Activated CD8-positive, alpha-beta memory T cell treated with anti-CD3 and anti-CD28 coated beads, Interleukin-2, amount 50 U/mL, for 4 hours (primary cell): ENCODE results near the gene TTC28.

ENCODE experiments used
- DNase-seq: peaks from one replicate; pipeline ENCODE4 v3.0.0-alpha.2; 2020

Gene TTC28

DNA sequence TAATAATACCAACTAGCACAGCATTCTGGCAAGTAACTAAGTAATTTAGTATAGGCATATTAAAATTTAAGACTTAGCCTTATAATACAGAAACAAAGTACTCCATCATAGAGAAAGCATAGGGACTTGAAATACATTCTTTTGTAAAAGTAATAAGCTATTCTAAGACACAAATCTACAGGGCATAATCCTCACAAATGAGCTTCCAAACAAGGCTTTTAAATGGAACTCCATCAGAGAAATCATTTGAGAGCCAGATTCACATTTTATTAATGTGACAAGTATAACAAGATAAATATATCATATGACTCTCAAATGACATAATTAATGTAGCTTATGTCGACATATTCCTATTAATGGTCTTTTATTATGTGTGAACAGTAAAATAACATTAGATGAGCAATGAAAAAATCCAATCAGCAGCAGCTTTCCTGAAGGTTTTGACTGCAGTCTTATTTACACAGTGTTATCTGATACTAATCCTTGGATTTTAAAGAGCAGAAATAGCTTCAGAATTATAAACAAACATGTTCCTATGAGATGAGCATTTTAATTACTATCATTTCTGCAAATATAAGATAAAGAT, 241.4 kb downstream of the TTC28 start:
- DNase-seq: no peak

DNA sequence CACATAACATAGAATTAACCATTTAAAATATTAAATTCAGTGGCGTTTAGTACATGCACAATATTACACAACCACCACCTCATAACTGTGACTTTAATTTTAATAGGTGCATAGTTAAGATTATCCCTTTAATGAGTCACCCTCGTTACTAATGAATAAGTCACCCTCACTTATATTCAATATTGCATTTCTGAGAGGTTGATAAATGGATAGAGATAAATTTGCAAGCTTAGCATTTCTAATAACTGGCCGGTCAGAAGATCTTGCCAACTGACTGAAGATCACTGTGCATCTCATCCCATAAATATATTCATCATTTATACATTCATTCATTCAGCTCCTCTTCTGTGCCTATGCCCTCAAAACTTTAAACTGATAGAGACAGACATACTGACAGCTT, 243.7 kb downstream of the TTC28 start:
- DNase-seq: no peak

DNA sequence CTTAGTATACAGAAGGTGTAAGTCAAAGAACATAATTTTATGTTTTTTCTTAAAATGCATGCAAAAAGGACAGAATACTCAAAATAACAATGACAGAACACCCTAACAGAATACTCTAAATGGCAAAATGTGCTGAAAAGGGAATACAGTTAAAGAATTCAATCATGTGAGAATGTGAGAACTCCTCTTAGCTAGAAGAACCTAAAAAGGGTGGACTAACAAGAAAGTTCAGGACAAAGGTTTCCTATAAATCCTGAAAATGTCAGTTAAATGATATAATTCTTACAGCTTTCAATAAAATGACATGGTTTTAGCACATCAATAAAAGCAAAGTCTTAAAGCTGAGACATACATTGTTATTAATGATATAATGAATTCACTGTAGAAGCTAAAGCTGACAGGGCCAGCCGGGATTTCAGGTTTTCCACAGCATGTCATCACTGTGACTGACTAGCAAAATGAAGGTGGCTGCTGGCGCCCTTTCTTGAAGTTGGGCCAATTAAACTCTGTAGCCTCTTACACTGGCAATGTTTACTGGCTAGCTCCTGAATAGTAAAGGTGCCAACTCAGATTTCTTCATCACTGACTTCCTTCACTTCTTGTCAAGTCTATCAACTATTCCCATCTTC, 244.4 kb downstream of the TTC28 start:
- no peak for DNase-seq

DNA sequence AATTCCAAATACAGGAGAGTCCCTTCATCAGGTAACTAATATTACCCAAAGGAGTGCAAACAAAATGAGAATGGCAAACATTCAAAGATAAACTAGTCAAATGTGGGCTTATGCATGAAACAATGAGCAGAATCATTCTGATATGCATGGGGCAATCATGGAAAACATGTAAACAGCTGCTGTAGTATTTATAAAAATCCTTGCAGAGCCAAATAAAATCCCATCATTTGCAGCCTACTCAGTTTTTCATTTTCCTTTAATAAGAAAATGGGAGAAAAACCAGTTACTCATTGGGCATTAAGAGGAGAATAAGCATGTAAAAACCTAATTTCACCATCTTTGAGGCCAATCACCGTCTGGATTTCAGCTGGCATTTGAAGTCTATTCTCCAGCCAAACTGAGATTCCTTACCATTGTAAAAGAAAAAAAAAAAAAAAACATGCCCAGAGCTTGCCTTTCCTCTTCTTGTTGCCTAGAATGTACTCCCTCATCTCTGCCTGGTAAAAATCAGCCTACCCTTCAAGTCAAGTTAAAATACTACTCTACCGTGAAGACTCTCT, 249.1 kb downstream of the TTC28 start:
- DNase-seq: no peak

DNA sequence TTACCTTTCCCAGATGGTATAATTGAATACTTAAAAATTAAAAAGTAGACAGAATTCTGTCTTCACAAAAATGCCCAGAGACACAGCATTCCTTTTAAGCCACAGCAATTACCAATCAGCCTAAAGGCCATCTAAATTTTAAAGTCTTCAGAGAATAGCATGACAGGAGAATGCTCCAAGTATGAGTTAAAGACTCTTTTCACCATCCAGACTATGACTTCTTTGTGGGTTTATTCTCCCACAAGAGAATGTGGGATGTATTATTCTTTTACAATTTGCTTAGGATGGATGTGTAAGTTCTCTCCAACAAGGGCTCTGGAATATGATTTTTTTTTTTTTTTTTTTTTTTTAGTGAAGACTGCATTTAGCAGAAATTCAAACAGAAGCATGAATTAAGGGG, 249.9 kb downstream of the TTC28 start:
- no peak for DNase-seq

DNA sequence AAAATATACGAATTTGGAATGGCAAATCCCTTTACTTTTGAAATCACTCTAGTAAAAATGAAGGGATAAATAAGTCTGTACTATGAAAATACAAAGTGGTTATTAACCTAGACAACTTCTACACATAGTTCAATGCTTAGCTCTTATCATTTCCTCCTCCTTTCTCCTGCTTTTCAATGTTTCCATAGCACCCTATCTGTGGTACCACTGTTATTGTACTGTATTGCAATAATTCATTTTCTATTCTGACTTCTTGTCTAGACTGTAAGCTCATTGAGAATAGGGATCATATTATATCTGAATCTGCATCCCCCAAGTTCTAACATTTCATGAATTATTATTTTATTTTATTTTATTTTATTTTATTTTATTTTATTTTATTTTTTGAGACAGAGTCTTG, 251.4 kb downstream of the TTC28 start:
- no peak for DNase-seq

DNA sequence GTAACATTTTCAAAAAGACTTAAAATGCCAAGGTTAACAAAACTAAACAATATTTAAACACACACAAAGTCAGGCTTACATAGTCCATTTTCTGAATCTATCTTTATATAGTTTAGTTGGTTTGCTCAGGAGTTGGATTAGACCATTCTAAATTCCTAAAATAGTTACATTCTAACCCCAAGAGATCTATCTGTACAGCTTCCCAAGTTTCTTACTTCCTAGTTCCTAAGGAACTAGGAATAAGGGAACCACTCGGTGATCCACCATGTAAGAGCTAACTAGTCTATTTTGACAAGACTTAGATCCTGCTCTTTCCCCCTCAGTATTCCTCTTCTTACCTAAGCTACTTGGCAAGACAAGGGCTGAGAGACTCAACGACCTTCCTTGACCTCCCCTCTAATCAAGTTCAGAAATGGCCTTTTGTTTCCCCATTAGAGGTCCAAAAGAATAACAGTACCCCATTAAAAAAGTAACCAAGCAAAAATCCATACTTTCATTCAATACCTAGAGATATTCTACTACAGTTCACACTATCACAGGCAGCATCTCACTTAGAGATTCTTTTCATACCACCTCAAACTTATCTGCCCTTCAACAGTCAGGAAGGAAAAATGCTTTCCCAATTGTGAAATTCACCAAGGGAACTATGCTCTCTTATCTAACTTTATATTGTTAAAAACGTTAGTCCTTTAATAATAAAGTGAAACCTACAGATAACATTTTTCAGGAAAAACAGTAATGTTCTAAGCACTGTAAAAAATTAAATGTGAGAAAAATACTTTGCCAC, 253.1 kb downstream of the TTC28 start:
- no peak for DNase-seq

DNA sequence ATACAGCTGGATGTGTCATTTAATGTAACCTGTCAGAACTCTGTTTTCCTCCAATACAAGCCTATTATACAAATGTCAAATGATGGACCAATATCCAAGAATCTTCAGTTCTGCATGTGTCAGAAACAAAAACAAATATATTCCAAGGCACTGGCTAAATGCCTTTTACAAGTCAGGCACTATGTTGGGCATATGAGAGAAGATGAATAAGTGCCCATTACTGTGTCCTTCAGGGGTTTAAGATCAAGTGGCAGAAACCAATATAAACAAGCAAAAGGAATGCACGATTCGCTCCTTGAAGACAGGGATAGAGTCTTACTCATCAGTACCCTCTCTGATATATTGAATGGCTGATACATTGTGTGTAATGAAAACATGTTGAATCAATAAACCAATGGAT, 254.4 kb downstream of the TTC28 start:
- DNase-seq: no peak

DNA sequence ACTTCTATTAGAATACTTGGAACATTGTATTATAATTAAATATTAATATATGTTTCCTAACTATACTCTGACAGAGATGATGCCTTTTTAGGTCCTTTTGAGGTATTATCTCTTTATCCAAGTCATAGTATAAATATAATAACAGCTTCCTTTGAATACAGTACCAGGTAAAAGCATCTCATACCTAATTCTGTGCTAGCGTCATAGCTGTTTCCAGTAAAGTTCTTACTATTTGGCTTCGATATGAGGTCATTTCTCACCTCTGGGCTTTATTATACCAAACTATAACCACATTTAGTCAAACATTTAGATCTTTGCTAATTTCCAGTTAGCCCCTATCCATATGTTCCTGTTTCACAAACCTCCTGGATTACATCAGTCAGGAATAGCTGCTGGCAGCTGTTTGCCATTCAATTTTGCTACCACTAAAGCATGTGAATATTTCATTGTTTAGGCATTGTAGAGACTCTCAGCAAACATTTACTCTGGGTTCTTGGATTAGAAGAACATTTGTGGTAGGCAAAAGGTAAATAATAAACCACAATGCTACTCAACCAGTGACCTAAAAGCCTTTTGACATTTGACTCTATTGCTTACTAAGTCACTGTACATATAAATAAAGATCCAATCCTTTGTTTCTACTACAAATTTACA, 255.1 kb downstream of the TTC28 start:
- no peak for DNase-seq

DNA sequence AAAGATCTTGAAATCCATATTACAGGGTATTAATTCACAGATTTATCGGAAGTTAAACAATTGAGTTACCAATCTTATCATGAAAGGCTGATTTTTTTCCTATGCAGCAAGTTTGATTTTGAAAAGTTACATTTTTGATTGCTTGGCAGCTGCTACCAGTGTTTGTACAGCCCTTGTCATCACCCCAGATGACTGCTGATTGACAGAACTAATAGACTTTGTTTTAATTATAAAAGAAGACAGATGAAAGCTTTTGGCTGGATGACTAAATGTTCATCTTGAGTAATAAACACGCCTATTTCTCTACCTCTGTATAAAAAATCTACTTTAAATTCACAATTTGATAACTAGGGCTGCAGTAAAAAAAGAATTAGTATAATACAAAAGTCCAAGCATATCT, 259.7 kb downstream of the TTC28 start:
- DNase-seq: no peak

DNA sequence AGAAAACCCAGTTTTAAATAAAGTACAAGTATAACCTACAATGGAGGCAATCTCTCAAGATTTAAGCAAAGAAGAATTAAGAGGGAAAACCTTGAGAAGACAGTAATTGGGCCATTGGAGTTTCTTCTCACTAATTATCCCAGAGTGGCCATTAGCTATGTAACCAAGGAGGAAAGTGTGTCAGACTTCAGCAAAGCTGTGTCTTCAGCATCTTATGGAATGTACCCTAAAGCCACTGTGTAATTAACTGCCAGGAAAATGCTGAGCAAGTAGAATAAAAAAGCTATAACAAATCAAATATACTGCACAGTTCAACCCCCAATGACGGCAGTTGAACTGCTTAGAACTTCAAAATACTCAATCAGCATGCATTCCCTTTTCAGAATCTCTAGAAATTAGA, 261.6 kb downstream of the TTC28 start:
- no peak for DNase-seq

DNA sequence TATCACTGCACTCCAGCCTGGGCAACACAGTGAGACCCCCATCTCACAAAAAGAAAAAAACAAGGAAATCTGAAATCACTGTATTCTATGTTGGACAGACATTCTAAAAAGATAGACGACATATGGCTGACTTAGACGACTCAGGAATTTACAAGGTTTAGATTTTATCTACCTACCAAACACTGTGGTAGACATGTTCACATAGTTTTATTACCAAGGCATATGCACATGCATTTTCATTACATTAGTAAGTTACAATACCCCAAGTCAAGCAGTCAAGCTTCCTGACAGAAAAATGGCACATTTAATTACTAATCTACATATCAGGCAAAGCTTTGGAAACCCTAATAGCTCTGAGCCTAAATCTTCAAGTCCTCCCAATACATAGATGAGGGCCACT, 262.2 kb downstream of the TTC28 start:
- no peak for DNase-seq

DNA sequence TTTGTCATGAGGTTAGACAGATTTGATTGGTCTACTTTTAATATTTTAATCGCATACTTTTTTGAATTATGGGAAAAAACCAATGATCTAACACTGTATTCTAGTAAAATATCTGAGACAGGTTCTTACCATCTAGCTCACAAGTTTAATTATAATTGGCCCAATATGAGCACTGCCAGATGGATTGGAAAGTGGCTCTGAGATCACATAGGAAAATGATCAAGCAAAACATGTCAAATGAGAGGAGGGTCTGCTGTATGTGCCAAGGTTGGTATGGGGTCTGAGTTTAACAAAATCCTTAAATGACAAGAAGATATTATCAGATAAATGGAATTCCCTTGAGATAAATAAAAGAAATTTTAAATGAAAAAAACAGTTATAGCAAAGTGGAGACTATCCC, 264.7 kb downstream of the TTC28 start:
- no peak for DNase-seq

DNA sequence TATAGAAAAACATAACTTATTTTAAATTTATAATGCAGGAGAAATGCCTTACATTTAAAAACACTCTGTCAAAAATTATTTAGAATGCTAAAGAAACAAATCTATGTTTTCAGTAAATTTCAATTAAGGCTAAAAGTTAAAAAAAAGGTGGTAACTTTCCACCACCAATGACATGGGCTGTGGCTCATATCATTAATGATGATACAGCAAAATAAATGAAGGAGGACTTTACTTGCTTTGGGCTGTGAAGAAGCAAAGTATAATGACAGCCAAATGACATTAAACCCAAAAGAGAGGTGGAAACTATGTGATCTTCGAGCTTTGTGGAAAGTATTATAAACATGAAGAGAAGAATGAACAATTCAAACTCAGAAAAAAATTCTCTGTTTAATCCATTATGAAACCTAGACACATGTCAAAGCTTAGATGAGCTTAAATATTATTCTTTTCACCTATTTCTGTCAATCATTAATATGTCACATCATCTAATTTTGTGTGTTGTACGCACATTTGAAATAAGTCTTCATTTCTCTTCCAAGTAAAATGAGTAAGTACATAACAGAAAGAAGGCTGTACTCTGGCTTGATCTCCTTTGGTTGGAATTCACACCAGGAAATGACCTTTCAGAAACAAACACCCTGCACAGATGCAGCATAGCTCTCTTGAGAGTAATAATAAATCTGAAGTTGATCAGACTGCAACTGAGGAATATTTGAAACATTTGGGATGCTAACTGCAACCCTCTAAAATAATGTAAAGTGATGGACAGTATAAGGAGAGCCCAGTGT, 265.8 kb downstream of the TTC28 start:
- DNase-seq: no peak

DNA sequence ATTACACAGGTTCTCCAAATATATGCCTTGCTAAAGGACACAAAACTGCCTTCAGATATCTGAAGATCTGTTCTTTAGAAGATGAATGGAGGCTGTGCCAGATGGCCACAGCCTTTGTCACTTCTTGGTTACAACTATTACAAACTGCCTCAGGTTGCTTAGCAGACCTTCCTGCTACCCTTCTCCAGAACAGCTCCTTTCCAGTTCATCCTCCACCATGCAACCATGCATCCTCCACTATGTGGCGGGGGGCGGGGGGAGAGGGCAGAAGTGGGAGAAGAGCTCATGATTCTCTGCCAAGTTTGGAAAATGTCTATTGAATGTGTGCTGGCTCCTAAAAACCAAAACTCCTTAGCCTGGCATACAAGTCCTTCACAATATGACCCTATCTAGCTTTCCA, 267.5 kb downstream of the TTC28 start:
- no peak for DNase-seq

DNA sequence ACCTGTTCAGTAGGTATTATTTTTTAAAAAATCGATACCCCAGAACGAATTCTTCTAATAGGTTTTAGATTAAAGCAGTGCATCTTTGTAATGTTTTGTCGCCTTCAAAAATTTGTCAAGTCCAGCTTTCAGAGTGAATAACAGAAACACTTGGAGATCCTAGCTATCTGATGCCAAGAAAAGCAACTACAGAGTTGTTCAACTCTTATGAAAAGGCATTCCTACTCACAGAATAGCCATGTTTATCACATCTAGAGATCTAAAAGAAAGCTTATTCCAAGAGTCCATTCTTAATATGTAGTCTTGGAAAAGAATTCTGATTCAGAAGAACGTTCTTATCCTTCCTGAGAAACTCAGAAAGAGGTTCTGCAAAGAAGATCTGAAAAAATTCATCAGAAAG, 268.5 kb downstream of the TTC28 start:
- no peak for DNase-seq

DNA sequence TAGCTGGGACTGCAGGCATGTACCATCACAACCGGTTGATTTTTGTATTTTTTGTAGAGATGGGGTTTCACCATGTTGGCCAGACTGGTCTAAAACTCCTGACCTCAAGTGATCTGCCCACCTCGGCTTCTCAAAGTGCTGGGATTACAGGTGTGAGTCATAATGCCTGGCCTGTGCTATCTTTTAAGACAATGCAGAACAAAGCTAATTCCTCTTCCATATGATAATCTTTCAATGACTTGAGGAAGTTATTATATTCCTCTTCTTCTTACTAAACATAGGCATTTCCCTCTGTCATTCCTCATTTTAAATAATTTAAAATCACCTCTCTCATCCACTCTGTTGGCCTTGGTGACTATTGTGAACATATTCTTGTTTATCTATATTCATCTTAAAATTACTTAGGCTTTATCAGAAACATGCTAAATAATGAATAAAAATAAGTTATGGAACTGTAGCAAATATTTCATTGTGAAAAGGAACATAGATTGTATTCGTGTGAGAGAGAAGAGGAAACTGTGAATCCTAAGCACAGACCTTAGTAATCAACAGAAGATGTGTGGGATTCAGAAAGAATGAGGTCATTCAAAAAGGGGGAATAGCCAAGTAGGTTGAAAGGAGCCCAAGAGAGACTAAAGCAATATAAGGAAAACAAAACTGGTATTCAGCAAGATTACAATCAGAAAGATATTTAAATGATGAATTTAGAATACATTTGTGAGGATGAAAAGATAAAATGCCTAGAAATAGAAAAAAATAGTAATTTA, 269.4 kb downstream of the TTC28 start:
- DNase-seq: no peak

DNA sequence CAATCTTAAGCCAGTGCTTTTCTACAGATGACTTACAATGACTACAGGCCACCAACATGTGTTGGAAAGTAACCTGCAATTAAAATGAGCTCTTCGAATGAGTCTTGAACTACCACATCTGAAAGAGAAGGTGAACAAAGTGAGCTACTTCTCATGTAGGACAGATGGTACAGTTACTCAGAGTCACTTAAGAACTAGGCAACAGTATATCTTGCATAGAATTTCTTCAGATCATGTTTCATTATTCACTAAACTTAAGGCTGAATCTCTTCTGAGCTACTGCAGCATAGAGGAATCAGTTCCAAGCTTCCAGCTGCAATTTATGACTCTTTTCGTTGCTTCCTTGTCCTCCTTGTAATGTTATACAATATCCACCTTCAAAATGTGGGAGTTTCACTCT, 270.9 kb downstream of the TTC28 start:
- DNase-seq: no peak

DNA sequence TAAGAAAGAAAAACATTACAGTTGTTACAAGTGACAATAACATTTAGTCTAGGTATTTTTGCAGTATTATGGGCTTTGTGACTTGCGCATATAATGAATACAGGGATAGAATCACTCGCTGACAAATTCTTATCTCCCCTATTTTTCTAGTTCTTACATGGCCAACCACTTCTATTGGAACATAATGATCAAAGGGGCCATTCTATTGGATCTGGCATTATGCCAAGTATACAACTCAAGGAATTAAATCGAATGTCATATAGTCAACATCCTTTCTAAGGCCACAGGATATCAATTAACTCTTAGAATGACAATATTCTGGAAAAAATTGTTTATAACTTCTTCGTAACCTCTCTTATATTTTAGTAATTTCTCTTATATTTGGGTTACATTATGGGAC, 272.0 kb downstream of the TTC28 start:
- no peak for DNase-seq

DNA sequence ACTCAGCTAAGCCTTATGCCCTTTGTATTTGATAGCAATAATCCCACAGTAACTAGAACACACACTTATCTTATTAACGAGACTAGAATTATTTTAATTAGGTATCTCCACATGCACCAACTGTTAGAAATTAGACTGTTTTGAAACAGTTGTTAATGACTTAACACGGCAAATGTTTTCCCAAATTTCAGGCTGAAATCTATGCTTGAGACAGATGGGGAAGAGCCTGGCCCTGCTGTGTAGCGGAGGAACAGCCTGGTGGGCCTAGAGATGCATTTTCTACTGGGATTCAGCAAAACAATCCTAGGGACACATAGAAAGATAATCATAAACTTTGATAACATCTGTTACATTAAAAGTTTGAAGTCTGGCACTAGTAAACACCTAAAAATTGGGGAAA, 273.4 kb downstream of the TTC28 start:
- DNase-seq: no peak

DNA sequence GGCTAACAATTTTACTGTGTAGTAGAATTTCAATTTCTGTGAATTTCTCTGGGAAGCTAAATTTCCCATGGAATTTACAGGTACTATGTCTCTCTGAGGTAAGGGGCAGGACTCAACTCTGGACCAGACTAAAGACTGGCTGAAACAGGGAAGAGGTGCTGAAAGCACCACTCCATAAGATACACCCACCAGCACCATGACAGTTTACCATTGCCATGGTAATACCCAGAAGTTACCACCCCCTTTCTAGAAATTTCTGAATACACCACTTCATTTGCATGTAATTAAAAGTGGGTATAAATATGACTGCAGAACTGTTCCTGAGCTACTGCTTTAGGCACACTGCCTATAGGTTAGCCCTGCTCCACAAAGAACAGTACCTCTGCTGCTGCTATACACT, 274.1 kb downstream of the TTC28 start:
- DNase-seq: no peak

DNA sequence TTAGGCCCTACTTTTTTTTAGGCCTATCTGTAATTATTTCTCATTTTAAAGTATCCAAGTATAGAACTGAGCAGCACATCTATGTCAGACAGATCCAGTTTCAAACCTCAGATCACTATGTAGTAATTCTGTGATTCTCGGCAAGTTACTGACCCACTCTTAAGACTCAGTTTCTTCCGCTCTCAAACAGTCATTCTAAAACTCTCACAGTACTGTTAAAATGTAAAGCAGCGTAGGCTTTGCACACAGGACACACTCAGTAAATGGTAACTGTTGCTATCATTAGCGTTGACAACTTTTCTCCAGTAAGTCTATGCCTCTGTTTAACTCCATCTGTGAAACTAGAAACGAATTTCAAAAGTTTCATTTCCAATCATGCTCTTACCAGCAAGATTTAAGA, 277.1 kb downstream of the TTC28 start:
- DNase-seq: no peak
